ENCODE data around the gene EXTL1. TPM values are rescaled to one million over a fixed set of nuclear protein-coding genes. Genes with fewer than 3 reads are reported as not detected.

EXTL1 gene
- polyA plus RNA-seq, 1 donor (not counting 4 experiments of a cell fraction or from before 2014, with no cell fraction given), result 0.13 TPM

DNA sequence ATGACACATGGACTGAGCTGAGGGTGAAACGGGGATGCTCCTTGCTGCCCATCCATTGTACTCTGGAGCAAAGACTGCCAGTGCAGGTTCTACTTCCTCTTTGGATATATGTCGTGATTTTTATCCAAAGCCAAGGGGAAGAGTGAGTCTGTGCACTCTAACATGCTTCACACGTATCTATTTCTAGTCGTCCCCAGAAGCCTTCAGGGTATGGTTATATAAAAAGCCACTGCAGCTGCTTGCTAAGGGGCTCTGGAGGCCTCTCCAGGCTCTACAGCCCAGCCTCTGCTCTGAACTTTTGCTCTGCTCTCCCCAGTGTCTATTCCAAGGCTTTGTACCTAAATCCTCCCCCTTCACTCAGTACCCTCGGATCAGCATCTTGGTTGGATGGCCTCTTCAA lies 43.8 kb upstream of the EXTL1 start:
- Histone ChIP-seq H3K27me3 (ENCODE audit: control insufficient read depth, extremely low read depth, insufficient read depth, low read length) (no peaks in the 10 kb centered on the region), H3K9me1 (ENCODE audit: control insufficient read depth, extremely low read depth, insufficient read depth, low read length) (no peaks in the 10 kb centered on the region), H2AFZ (ENCODE audit: control insufficient read depth, low read length) (no peak overlapping the region), H3K4me3 (ENCODE audit: control insufficient read depth in 2 of 3, extremely low read depth in 1 of 3, insufficient read depth in 2 of 3, low read depth in 1 of 3, low read length in 3 of 3) (no peak overlapping the region), H3K36me3 (ENCODE audit: control insufficient read depth in 2 of 2, extremely low read depth in 1 of 2, insufficient read depth in 2 of 2, low read length in 2 of 2) (peaks cover 9 to 15% of the 10 kb centered on the region in 2 experiments), H3K9ac (ENCODE audit: control insufficient read depth, extremely low read depth, insufficient read depth, low read length) (no peak overlapping the region), H4K20me1 (ENCODE audit: control insufficient read depth, extremely low read depth, insufficient read depth, low read length) (no peaks in the 10 kb centered on the region), H3K4me2 (ENCODE audit: control insufficient read depth, extremely low read depth, insufficient read depth, low read depth, low read length) (no peak overlapping the region), H3K79me2 (ENCODE audit: control insufficient read depth, insufficient read depth, low read length) (no peaks in the 10 kb centered on the region), H3K27ac (ENCODE audit: control insufficient read depth, insufficient read depth, low read length) (no peak overlapping the region), H3K4me1 (ENCODE audit: control insufficient read depth, extremely low read depth, insufficient read depth, low read length) (no peaks in the 10 kb centered on the region), H3K9me3 (ENCODE audit: control insufficient read depth, low read depth, low read length) (no peaks in the 10 kb centered on the region)
- no peak for TF ChIP-seq CTCF (optimal IDR thresholded peaks at IDR 0.05 in 1 of 3, IDR thresholded peaks at IDR 0.05 in 1 of 3, conservative IDR thresholded peaks at IDR 0.05 in 1 of 3; ENCODE audit: extremely low read depth in 1 of 3, insufficient read depth in 2 of 3, low read length in 3 of 3)
- no peak for TF ChIP-seq EZH2 (IDR thresholded peaks at IDR 0.05; ENCODE audit: low read length)
- no peak for DNase-seq (ENCODE audit: low read depth, low spot score)
- FAIRE-seq, result no peak
- dilution Hi-C loops (cut with MboI; ENCODE audit: extremely low pct_ligation_motif_present, low sequenced_read_pairs), result loop anchor here (25.0 kb wide), 1 partner anchor 90 kb away; the partner anchor contains the start of gene PAQR7

GRCh38 chr1:25978403-25978802 lies 43.2 kb upstream of the EXTL1 start:
- no peak for TF ChIP-seq EZH2 (IDR thresholded peaks at IDR 0.05; ENCODE audit: low read length)
- TF ChIP-seq CTCF (optimal IDR thresholded peaks at IDR 0.05 in 1 of 3, IDR thresholded peaks at IDR 0.05 in 1 of 3, conservative IDR thresholded peaks at IDR 0.05 in 1 of 3; ENCODE audit: extremely low read depth in 1 of 3, insufficient read depth in 2 of 3, low read length in 3 of 3), result no peak
- Histone ChIP-seq H3K4me2 (ENCODE audit: control insufficient read depth, extremely low read depth, insufficient read depth, low read depth, low read length) (no peak overlapping the region), H3K27me3 (ENCODE audit: control insufficient read depth, extremely low read depth, insufficient read depth, low read length) (no peaks in the 10 kb centered on the region), H4K20me1 (ENCODE audit: control insufficient read depth, extremely low read depth, insufficient read depth, low read length) (no peaks in the 10 kb centered on the region), H3K27ac (ENCODE audit: control insufficient read depth, insufficient read depth, low read length) (no peak overlapping the region), H3K9me3 (ENCODE audit: control insufficient read depth, low read depth, low read length) (no peaks in the 10 kb centered on the region), H3K36me3 (ENCODE audit: control insufficient read depth in 2 of 2, extremely low read depth in 1 of 2, insufficient read depth in 2 of 2, low read length in 2 of 2) (peaks cover 9 to 20% of the 10 kb centered on the region in 2 experiments), H3K79me2 (ENCODE audit: control insufficient read depth, insufficient read depth, low read length) (no peaks in the 10 kb centered on the region), H3K4me1 (ENCODE audit: control insufficient read depth, extremely low read depth, insufficient read depth, low read length) (no peaks in the 10 kb centered on the region), H2AFZ (ENCODE audit: control insufficient read depth, low read length) (no peak overlapping the region), H3K4me3 (ENCODE audit: control insufficient read depth in 2 of 3, extremely low read depth in 1 of 3, insufficient read depth in 2 of 3, low read depth in 1 of 3, low read length in 3 of 3) (no peak overlapping the region), H3K9ac (ENCODE audit: control insufficient read depth, extremely low read depth, insufficient read depth, low read length) (no peak overlapping the region), H3K9me1 (ENCODE audit: control insufficient read depth, extremely low read depth, insufficient read depth, low read length) (no peaks in the 10 kb centered on the region)
- DNase-seq (ENCODE audit: low read depth, low spot score) (no peak), FAIRE-seq (no peak)
- dilution Hi-C loops (cut with MboI; ENCODE audit: extremely low pct_ligation_motif_present, low sequenced_read_pairs), result loop anchor here (25.0 kb wide), 1 partner anchor 91 kb away; the partner anchor contains the start of gene PAQR7
